Liver (tissue), 3 donors: ENCODE measurements around the gene FGF21.

Experiments used
- EGR1 ChIP-seq, 2 donors: IDR thresholded peaks; 2 replicates each; pipeline ENCODE4 v1.6.1; 2016 to 2018; ENCODE audit warnings: antibody characterized with exemption in 2 of 2, low read depth in 2 of 2
- GABPA ChIP-seq, 2 donors: IDR thresholded peaks in 1 of 2; conservative IDR thresholded peaks in 1 of 2; 2 replicates each; pipeline ENCODE4 v1.6.1; 2016; ENCODE audit warnings: antibody characterized with exemption in 2 of 2, mild to moderate bottlenecking in 1 of 2, moderate library complexity in 1 of 2
- HNF4A ChIP-seq, 2 donors: conservative IDR thresholded peaks; 2 replicates each; pipeline ENCODE4 v1.6.1; 2016; ENCODE audit warnings: antibody characterized with exemption in 2 of 2, mild to moderate bottlenecking in 2 of 2
- HNF4G ChIP-seq: IDR thresholded peaks from 2 replicates; pipeline ENCODE4 v1.6.1; 2016; ENCODE audit warnings: antibody characterized with exemption
- JUND ChIP-seq, 2 donors: IDR thresholded peaks; 2 replicates each; pipeline ENCODE4 v1.6.1; 2016; ENCODE audit warnings: antibody characterized with exemption in 2 of 2
- MAX ChIP-seq: IDR thresholded peaks from 2 replicates; pipeline ENCODE4 v1.6.1; 2016; ENCODE audit warnings: antibody characterized with exemption
- NR2F2 ChIP-seq: IDR thresholded peaks from 2 replicates; pipeline ENCODE4 v1.6.1; 2016; ENCODE audit warnings: antibody characterized with exemption
- REST ChIP-seq: IDR thresholded peaks from 2 replicates; pipeline ENCODE4 v1.6.1; 2016; ENCODE audit warnings: antibody characterized with exemption, mild to moderate bottlenecking
- SP1 ChIP-seq: IDR thresholded peaks from 2 replicates; pipeline ENCODE4 v1.6.1; 2018; ENCODE audit warnings: antibody characterized with exemption, mild to moderate bottlenecking
- TAF1 ChIP-seq: conservative IDR thresholded peaks from 2 replicates; pipeline ENCODE4 v1.6.1; 2016; ENCODE audit warnings: antibody characterized with exemption, mild to moderate bottlenecking
- YY1 ChIP-seq: IDR thresholded peaks from 2 replicates; pipeline ENCODE4 v1.6.1; 2016; ENCODE audit warnings: antibody characterized with exemption, mild to moderate bottlenecking
- ZBTB33 ChIP-seq: IDR thresholded peaks from 2 replicates; pipeline ENCODE4 v1.6.1; 2016; ENCODE audit warnings: antibody characterized with exemption
- TF ChIP-seq, protein P1 (sequence below): fragments of 150-350 bp; IDR thresholded peaks from 2 replicates; pipeline ENCODE4 v1.5.1; 2017; ENCODE audit warnings: improper control_type of control experiment, low read depth, low read length; ENCODE audit not compliant: missing input control
- TF ChIP-seq, protein P2 (sequence below): IDR thresholded peaks from 2 replicates; pipeline ENCODE4 v1.6.1; 2016; ENCODE audit warnings: antibody characterized with exemption
- donor health status: healthy.
- donor health status: healthy.

- TF ChIP-seq, protein P1, sequence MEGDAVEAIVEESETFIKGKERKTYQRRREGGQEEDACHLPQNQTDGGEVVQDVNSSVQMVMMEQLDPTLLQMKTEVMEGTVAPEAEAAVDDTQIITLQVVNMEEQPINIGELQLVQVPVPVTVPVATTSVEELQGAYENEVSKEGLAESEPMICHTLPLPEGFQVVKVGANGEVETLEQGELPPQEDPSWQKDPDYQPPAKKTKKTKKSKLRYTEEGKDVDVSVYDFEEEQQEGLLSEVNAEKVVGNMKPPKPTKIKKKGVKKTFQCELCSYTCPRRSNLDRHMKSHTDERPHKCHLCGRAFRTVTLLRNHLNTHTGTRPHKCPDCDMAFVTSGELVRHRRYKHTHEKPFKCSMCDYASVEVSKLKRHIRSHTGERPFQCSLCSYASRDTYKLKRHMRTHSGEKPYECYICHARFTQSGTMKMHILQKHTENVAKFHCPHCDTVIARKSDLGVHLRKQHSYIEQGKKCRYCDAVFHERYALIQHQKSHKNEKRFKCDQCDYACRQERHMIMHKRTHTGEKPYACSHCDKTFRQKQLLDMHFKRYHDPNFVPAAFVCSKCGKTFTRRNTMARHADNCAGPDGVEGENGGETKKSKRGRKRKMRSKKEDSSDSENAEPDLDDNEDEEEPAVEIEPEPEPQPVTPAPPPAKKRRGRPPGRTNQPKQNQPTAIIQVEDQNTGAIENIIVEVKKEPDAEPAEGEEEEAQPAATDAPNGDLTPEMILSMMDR = no peak
- TF ChIP-seq, protein P2, sequence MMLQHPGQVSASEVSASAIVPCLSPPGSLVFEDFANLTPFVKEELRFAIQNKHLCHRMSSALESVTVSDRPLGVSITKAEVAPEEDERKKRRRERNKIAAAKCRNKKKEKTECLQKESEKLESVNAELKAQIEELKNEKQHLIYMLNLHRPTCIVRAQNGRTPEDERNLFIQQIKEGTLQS = no peak
- TF ChIP-seq NR2F2 (no peak), GABPA (IDR thresholded peaks at IDR 0.05 in 1 of 2, conservative IDR thresholded peaks at IDR 0.05 in 1 of 2) (no peak), YY1 (no peak), REST (no peak), TAF1 (no peak), HNF4G (no peak), EGR1 (IDR thresholded peaks at IDR 0.05; ENCODE audit: low read depth in 2 of 2) (no peak), HNF4A (conservative IDR thresholded peaks at IDR 0.05) (no peak), SP1 (no peak), ZBTB33 (no peak), MAX (no peak), JUND (IDR thresholded peaks at IDR 0.05) (peak; percentile 51 to 61)
Observed at GRCh38 chr19:48780631-48781391, 25.5 kb downstream of the FGF21 start.
